Measurements from ENCODE around the gene GPRASP3. TPM values are rescaled to one million over a fixed set of nuclear protein-coding genes. Genes with fewer than 3 reads are reported as not detected.

The GPRASP3 gene
- total and polyA plus RNA-seq, 2 of the 4 experiments (the other 2 are of a cell fraction): 2.2 to 8.1 TPM

- H2AFZ ChIP-seq (replicated peaks; ENCODE audit: low read length, poor library complexity): no peak overlapping the region
- H4K91ac ChIP-seq (ENCODE audit: insufficient read depth, low read depth, low read length): no peak overlapping the region
- H3K27me3 ChIP-seq (ENCODE audit: control insufficient read depth, insufficient read depth, low read length): no peaks in the 10 kb centered on the region; the same call in 1 of the 2 replicates
- H2BK15ac ChIP-seq (ENCODE audit: low read depth, low read length): no peak overlapping the region
- ChIA-PET CTCF (interaction anchor here (0.6 kb wide), 1 partner anchor 46 kb away, joined by 3 read pairs; no protein-coding TSS in a partner anchor), POLR2A (ENCODE audit: unreplicated experiment) (no interaction called here)
- H3K4me1 ChIP-seq (ENCODE audit: control insufficient read depth, insufficient read depth, low read length): no peaks in the 10 kb centered on the region
- no peak overlapping the region for H4K8ac ChIP-seq (ENCODE audit: low read depth in 2 of 2, low read length in 2 of 2)
- H3K23ac ChIP-seq (ENCODE audit: low read depth, low read length): no peak overlapping the region
- DNase-seq (no peak), ATAC-seq (ENCODE audit: low read depth) (no peak)
- intact Hi-C loops (cut with micrococcal nuclease) (no loop called here), dilution Hi-C loops (cut with HindIII; ENCODE audit: low sequenced_read_pairs, unreplicated experiment) (no loop called here), in situ Hi-C loops (cut with MboI; ENCODE audit: low sequenced_read_pairs) (no loop called here)
- H3K4me2 ChIP-seq (ENCODE audit: low read depth, low read length): no peak overlapping the region
- WGBS, 2 experiments (ENCODE audit: extremely low coverage in 2 of 2, insufficient read length in 1 of 2): 57% methylated on average over 1 of the region's 2 CpGs; no CpG with 5 or more reads in 1 of the 2 experiments
- no peak overlapping the region for H2BK5ac ChIP-seq (ENCODE audit: low read depth, low read length, poor library complexity, severe bottlenecking)
- no peaks in the 10 kb centered on the region for H3K36me3 ChIP-seq (ENCODE audit: control insufficient read depth, insufficient read depth, low read length)
- no peak overlapping the region for H2AK9ac ChIP-seq (replicated peaks; ENCODE audit: low read depth, low read length, poor library complexity)
- H3K27ac ChIP-seq (ENCODE audit: insufficient read depth, low read length): no peak overlapping the region
- no peak overlapping the region for H2BK120ac ChIP-seq (ENCODE audit: low read depth, low read length)
- H3K9me3 ChIP-seq (ENCODE audit: control insufficient read depth, insufficient read depth, low read length): no peaks in the 10 kb centered on the region
- H2BK20ac ChIP-seq (ENCODE audit: low read depth, low read length): no peak overlapping the region
- no peak overlapping the region for H4K5ac ChIP-seq (ENCODE audit: low read depth, low read length)
- H3K18ac ChIP-seq (ENCODE audit: low read depth, low read length): no peak overlapping the region
- H4K20me1 ChIP-seq (ENCODE audit: insufficient read depth, low read length): no peaks in the 10 kb centered on the region
- H3K9ac ChIP-seq (ENCODE audit: low read depth, low read length): no peak overlapping the region
- TF ChIP-seq RCOR1 (IDR thresholded peaks at IDR 0.05; ENCODE audit: insufficient replicate concordance, low read length) (no peak), RAD21 (IDR thresholded peaks at IDR 0.05; ENCODE audit: low read length) (no peak), USF2 (IDR thresholded peaks at IDR 0.05; ENCODE audit: low read depth, low read length) (no peak), POLR2A (IDR thresholded peaks at IDR 0.05; ENCODE audit: low read depth, low read length) (no peak), BHLHE40 (IDR thresholded peaks at IDR 0.05; ENCODE audit: low read depth, low read length) (no peak), CTCF (conservative IDR thresholded peaks at IDR 0.05; ENCODE audit: low read depth, low read length) (no peak), SMC3 (IDR thresholded peaks at IDR 0.05; ENCODE audit: low read depth, low read length) (no peak), MAZ (IDR thresholded peaks at IDR 0.05; ENCODE audit: borderline replicate concordance, low read depth, low read length) (no peak), FOS (IDR thresholded peaks at IDR 0.05; ENCODE audit: low read depth, low read length) (no peak), MXI1 (IDR thresholded peaks at IDR 0.05; ENCODE audit: borderline replicate concordance, low read depth, low read length) (no peak), CHD1 (IDR thresholded peaks at IDR 0.05; ENCODE audit: low read depth, low read length) (no peak), CEBPB (IDR thresholded peaks at IDR 0.05; ENCODE audit: low read depth, low read length) (no peak), NFE2L2 (IDR thresholded peaks at IDR 0.05; ENCODE audit: low read depth, low read length) (no peak), MAFK (IDR thresholded peaks at IDR 0.05; ENCODE audit: low read depth, low read length) (no peak), RFX5 (IDR thresholded peaks at IDR 0.05; ENCODE audit: low read depth, low read length) (no peak), ELK1 (IDR thresholded peaks at IDR 0.05; ENCODE audit: borderline replicate concordance, low read depth, low read length) (no peak)
- H2AK5ac ChIP-seq (ENCODE audit: low read depth, low read length): no peak overlapping the region
- no peak overlapping the region for H3K4me3 ChIP-seq (ENCODE audit: insufficient read depth, low read depth, low read length)
- H3K79me1 ChIP-seq (ENCODE audit: low read depth in 1 of 2, low read length in 2 of 2): no peaks in the 10 kb centered on the region; a peak in 1 of 4 replicates
- no TSS peak for BruUV-seq (replicated peaks)
- H3K56ac ChIP-seq (ENCODE audit: extremely low read depth, insufficient read depth, low read length): no peak overlapping the region
- no peak overlapping the region for H3K14ac ChIP-seq (replicated peaks; ENCODE audit: low read depth, low read length)
- H3K4ac ChIP-seq (ENCODE audit: low read depth, low read length): no peak overlapping the region
- H3K9me1 ChIP-seq (ENCODE audit: insufficient read depth, low read length): no peaks in the 10 kb centered on the region; the same call in 1 of the 2 replicates
Observed at GRCh38 chrX:102708900-102709299, 11.6 kb upstream of the GPRASP3 start.
